Iris pigment epithelial cell (primary cell): ENCODE results near the gene SLC6A9.

Experiments
- DNase-seq: peaks from one replicate; pipeline ENCODE4 v3.0.0-alpha.2; 2011; ENCODE audit warnings: low read depth

The SLC6A9 gene

DNA sequence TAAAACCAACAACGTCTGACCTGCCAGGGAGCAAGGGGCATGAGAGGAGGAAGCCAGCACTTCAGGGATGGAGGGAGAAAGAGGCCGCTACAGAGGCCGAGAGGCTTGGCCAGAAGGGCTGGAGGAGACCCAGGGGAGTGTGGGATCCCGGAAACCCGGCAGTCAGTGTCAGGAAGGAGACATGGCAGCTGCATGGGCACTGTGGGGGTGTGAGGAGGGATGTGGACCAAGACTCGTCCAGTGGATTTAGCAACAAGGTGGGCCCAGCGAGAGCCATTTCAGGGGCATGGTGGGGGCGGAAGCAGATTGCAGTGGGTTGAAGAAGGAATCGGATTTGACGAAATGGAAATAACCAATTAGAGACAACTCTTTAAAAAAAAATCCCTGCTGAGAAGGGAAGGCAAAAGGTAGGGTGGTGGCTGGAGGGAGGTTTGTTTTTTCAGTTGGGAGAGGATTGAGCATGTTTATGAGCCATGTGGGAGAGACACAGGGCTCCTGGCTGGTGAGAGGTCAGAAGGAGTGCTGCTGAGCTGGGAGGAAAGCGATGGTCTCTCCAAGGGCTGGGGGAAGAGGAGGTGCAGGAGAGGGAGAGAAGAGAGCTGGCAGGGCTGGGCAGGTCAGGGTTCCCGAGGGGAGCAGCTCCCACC, 47.9 kb downstream of the SLC6A9 start:
- no peak for DNase-seq

DNA sequence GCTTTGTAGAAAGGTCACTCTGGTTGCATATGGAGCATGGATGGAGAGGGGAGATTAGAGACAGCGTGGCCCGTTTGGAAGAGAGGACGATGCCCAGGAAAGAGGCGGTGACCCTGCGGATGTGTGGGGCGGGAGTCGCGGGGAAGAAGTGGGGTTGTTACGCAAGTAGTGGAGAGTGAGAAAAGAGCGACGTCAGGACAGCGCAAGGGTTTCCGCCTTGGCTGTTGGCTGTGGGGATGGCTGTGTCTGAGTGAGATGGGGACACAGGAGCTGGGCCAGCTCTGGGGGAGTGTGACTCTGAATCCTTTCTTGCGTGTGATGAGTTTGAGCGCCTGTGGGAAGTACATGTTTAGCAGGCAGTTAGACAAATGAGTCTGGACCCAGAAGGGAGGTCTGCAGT, 48.5 kb downstream of the SLC6A9 start:
- no peak for DNase-seq

DNA sequence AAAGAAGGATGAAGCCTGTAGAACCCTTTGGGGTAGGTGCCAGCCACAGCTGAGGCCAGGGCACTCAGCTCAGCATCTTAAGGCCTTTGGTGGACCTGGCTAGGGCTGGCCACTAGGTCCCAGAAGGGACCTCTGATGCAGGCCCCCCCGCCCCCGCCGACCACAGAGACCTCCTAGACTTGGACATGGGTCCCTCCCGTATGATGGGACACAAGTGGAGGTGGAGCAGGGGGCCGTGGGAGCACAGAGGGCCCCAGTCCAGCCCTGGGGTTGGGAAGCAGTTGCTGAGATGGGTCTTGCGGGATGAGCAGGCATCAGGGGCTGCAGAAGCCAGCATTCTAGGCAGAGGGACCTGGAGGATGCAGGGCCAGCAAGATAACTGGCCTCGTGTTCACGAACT, 49.0 kb downstream of the SLC6A9 start:
- no peak for DNase-seq

DNA sequence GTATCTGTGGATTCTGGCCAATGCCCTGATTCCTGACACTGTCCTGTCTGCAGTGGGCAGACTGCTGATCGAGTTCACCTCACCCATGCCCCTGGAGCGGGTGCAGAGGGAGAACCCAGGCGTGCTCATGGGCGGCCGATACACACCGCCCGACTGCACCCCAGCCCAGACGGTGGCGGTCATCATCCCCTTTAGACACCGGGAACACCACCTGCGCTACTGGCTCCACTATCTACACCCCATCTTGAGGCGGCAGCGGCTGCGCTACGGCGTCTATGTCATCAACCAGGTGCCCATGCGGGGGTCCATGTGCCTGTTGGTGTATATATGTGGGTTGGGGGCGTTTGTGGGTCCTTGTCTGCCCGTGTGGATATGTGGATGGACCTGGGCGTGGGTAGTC, 49.6 kb downstream of the SLC6A9 start:
- DNase-seq: no peak

DNA sequence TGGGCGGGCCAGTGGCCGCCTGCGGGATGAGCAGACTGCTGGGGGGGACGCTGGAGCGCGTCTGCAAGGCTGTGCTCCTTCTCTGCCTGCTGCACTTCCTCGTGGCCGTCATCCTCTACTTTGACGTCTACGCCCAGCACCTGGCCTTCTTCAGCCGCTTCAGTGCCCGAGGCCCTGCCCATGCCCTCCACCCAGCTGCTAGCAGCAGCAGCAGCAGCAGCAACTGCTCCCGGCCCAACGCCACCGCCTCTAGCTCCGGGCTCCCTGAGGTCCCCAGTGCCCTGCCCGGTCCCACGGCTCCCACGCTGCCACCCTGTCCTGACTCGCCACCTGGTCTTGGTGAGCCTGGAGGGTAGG, 50.1 kb downstream of the SLC6A9 start:
- DNase-seq: no peak

DNA sequence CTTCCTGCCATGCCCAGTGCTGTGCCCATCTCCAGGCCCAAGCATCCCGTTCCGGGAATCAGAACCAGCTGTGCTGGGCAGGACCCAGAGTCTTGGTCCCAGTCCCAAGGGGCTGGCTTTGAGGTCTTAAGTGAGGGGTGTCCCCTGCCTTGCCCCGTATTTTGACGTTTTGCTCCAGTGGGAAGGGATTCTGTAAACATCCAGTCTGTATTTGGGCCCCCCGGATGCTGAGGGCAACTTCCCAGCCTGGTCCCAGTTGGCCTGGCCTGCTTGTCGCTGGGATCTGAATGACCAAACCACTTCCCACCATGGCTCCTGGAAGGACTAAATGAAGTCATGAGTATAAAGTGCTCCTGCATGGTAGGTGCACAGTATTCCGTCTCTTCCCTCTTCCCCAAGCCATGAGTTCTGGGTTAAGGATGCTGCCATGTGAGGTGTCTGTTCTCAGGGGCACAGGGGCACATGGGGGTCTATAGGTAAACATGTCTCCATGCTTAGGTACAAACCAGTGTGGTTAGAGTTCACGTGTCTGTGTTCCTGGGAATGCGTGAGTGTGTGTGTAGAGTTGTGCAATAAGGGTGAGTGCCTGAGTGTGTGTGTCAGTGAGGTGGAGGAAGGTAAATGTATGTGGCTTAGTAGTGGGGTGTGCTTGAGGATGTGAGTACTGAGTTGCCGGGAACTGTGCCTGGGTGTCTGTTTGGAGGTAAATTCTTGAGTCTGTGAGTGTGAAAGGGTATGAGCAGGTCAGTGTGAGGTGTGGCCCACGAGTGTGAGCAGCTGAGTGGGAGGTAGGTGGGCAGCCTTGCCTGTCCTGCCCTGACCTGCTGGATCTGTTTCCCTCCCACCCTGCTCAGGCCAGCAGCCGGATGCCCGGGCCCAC, 50.8 kb downstream of the SLC6A9 start:
- DNase-seq: peak; percentile 69

DNA sequence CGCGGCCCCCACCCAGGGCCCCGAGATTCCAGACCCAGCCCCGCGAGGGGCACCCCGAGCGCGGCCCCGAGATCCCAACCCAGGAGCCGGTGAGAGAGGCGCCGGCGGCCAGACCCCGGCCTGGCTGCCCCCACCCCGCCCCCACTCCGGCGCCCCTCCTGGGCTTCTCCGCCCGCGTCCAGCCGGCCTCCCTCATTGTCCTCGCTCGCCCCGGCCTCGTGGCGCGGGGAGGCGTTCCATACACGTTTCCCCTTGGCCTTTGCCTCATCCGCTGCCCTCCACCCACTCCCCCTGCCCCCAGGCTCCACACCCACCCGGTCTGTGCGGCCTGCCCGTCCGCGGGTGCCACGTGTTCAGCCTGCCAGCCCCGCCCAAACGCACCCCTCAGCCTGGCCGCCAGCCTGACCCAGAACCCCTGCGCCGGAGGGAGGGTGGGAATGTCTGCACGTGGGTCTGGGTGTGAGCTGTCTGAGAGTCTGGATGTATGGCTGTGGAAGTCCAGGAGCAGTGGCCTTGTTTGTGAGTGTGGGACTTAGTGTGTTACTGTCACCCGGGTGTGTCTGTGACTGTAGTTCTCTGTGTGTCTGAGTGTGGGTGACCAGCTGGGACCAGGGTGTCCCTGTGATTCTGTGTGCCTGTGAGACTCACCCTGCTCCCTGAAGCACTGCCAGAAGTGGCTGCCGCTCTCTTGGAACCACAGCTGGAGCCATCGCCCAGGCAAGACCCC, 51.6 kb downstream of the SLC6A9 start:
- DNase-seq: peak; percentile 63

DNA sequence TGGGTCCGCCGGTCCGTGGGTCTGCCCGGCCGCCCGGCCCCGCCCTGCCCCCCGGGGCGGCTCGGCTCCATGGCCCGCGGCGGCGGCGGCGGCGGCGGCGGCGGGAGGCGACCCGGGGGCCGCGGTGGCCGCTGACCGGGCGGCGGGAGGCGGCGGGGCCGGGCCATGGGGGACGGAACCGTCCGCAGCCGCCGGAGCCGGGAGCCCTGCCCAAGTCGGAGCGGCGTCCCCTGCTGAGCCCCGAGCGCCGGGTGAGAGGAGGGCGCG, 52.1 kb downstream of the SLC6A9 start:
- DNase-seq: no peak

DNA sequence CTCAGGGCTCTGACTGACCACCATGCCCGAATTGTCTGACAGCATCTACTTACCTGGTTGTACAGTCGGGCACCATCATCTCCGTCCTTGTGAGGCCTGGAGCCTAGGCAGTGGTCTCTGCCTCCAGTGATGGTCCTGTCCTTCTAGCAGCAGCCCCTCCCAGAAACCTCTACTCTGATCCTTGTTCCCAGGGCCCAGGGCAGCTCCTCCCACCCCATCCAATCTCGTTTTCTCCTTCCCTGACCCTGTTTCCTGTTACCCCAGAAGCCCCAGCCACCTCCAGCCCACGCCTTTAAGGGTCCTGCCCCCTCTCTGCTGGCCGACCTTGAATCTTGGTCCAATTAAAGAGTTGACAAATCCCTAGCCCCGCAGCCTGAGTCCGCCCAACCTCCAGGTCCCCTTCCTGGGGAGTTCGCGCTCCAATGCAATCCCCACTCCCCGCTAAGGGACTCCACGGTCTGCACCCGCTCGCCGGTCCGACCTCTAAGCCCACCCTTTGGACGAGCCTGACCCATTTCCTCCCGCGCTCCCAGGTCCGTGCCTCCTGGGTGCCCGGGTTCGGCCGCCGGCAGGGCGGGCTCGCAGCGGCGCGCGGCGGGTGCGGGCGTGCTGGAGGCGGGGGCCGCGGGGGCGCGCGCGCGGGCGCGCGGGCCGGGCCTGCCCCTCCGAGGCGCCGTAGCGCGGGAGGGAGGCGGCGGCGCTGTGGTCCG, 52.6 kb downstream of the SLC6A9 start, which contains the start of gene B4GALT2:
Gene B4GALT2, plus strand, starts transcription at position 660 of the 710 bp plus-strand sequence. CDS start 1,951 bp downstream, outside the sequence.
- peak; percentile 26 for DNase-seq

DNA sequence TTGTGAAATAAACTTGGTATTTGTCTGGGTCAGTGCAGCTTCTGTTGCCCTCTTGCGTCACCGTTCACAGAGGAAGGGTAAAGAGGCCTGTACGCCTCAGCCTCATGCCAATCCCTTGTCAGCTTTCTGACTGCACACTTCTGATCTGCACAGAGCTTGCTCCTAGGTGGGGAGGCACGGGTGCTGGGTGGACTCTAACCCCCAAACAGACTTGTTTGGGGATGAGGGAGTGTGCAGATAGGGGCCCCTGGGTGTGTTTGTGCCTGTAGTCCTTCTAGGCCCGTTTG, 53.1 kb downstream of the SLC6A9 start:
- DNase-seq: no peak

DNA sequence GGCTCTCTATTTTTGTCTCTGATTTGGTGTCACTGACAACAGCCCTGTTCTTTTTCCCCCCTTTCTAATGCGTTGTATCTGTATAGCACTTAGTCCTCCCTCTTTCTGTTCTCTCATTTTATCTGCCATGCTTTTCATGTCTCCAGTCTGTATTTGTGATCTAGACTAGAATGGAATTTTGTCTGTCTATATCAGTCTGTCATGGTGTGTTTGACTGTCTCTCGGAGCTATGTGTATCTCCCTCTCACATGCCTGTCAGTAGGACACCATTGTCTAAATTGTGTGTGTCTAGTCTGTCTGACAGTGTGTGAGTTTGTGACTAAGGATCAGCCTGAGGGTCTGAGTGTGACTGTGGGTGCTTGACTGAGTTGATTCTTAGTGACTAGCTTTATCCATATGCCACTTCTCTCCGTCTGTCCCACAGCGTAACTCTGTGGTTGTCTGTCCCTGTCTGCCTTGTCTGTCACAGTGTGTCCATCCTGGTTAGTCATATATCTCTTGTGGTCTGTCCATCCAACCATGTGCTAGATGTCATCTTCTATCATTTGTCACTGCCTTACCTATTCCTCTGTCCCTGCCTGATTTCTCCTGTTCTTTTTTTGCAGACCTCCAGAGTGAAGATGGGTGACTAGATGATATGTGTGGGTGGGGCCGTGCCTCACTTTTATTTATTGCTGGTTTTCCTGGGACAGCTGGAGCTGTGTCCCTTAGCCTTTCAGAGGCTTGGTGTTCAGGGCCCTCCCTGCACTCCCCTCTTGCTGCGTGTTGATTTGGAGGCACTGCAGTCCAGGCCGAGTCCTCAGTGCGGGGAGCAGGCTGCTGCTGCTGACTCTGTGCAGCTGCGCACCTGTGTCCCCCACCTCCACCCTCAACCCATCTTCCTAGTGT, 53.6 kb downstream of the SLC6A9 start:
- DNase-seq: no peak

DNA sequence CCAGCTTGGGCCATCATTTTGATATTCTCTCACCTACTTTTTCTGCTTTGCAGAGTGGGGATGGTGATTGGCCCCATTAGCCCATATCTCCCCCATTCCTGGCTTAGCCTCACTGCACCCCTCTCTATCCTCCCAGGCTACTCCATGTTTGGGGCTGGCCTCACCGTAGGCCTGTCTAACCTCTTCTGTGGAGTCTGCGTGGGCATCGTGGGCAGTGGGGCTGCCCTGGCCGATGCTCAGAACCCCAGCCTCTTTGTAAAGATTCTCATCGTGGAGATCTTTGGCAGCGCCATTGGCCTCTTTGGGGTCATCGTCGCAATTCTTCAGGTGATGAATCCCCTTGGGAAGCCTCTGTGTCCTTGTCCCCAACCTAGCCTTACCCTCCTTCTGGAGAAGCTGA, 54.4 kb downstream of the SLC6A9 start:
- DNase-seq: no peak

DNA sequence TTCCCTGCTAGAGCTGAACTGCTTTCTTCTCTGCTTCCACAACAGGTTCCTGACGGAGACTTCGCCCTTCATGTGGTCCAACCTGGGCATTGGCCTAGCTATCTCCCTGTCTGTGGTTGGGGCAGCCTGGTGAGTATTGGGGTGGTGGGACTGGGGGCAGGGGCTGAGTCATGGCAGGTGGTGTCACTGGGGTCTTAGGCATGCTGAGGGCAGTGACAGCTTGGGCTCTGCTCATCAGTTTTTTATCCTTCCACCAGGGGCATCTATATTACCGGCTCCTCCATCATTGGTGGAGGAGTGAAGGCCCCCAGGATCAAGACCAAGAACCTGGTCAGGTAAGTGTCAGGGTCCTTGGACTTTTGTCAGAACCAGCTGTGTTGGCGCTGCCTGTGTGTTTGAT, 55.2 kb downstream of the SLC6A9 start:
- DNase-seq: no peak

DNA sequence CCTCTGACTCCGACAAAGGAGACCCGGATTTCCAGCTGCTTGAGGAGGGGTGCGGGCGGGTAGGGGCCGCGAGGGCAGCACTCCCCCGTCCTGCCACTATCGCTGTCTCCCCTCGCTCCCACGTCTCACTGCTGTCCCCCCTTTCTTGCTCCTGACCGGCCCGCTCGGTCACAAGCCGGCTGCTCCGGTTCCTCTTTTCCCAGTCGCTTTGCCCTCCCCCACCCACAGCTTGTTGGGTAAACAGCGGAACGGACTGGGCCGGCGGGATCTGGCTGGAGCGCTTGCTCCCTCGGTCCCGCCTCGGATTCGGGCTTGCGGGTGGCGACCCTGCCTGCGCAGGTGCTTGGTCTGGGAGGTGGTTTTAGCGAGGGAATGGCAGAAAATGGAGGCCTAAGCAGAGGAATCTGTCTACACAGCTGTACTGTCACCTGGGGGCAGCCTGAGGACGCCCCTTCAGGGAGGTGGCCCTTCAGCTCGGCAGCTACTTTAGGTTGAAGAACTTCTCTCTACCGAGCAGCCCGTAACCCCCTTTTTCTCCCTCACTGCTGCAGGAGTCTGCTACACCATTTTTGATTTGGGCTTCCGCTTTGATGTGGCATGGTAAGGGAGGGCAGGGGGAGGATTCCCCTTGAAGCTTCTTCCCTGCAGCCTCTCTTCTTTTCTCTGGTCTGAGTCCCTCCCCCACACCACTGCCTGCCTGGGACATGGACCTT, 55.9 kb downstream of the SLC6A9 start:
- peak; percentile 39 for DNase-seq

DNA sequence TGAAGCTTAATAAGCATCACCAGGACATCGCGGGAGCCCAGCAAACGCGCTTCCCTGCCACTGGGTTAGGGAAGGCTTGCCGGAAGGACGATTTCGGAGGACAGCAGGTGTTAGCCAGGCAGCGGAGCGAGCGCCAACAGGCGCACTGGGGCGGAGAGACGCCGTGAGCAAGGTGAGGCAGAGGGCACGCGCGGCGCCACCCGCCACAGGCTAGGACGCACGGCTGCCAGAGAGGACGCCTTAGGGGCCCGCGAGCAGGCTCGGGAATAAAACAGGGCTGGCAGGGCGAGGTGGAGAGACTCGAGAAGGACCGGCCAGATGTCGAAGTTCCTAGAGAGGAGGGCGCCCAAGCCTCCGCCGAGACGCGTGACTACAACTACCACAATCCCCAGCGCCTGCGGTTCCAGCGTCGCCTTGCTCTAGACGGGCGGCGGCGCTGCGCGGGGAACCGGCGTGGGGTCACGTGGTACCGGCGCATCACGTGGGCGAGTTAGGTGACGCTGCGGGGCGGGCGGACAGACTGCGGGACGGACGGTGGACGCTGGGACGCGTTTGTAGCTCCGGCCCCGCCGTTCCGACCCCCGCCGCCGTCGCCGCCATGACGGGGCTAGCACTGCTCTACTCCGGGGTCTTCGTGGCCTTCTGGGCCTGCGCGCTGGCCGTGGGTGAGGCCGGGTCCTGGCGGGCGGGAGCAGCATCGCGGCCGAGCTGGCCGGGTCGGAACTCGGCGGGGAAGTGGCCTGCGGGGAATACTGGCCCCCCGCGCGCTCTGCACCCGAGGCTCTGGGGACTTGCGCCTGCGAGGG, 56.6 kb downstream of the SLC6A9 start, which contains the start of gene ATP6V0B:
Gene ATP6V0B, plus strand, starts transcription at position 518 of the 806 bp plus-strand sequence. Its CDS starts 81 bp downstream, at position 599.
- DNase-seq: peak; percentile 95

DNA sequence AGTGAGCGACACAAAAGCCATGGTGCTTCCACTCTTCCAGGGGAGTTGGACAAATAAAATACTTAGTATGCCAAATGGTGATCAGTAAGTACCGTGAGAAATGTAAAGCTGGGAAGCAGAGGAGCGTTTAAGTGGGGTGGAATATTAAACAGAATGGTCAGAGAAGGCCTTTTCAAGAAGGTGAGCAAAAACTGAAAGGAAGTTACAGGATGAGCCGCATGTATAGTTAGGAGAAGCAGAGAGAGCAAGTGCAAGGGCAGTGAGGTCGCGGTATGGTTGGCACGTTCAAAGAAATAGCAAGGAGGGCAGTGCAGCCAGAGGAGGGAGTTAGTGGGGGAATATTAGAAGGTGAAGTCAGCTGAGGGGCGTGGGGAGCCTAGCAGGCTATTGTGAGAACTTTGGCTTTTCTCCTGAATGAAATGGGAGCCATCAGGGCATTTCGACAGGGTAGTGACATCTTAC, 57.2 kb downstream of the SLC6A9 start:
- no peak for DNase-seq

DNA sequence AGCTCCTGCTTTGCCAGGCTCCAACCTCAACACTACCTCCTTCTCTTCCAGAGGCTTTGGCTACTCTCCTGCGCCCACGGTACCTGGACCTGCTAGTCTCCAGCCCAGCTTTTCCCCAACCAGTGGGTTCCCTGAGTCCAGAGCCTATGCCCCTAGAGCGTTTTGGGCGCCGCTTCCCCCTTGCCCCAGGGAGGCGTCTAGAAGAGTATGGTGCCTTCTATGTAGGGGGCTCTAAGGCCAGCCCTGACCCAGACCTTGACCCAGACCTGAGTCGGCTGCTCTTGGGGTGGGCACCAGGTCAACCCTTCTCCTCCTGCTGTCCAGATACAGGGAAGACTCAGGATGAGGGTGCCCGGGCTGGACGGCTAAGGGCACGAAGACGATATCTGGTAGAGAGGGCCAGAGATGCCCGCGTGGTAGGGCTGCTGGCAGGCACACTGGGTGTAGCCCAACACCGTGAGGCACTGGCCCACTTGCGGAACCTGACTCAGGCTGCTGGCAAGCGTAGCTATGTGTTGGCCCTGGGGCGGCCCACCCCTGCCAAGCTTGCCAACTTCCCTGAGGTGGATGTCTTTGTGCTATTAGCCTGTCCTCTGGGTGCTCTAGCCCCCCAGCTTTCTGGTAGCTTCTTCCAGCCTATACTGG, 59.8 kb downstream of the SLC6A9 start:
- no peak for DNase-seq

DNA sequence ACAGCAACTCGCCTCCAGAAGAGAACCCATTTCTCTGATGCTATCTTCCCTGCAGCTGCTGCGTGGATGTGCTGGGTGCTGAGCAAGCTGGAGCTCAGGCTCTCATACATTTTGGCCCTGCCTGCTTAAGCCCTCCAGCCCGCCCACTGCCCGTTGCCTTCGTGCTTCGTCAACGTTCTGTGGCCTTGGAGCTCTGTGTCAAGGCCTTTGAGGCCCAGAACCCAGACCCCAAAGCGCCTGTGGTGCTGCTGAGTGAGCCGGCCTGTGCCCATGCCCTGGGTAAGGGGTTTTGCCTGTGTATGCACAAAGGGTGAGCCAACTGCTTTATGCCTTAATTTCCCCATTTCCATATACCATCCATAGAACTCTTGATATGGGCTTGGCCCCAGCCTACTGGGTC, 60.4 kb downstream of the SLC6A9 start:
- DNase-seq: no peak

DNA sequence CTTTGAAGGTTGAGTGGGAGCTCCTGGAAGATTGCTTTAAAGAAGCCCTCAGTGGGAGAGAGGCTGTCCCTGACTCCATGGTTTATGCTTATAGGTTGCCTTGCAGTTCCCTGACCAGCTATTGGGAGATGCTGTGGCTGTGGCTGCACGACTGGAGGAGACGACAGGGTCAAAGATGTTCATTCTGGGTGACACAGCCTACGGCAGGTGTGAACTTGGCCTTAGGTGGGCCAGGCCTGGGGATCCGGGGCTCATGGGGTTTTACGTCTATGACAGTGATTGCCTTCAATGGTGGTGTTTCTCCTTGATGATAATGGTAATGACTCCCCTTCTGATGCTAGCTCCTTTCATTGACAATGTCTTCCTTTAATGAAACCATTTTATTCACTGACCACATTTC, 60.8 kb downstream of the SLC6A9 start:
- no peak for DNase-seq
